ENCODE results near the gene MYO10.
"Not testable (repeated sequence)": the region's sequence is repeated elsewhere in the genome, so short reads cannot be mapped to it uniquely, and the experiment has no call there.

MYO10 gene

DNA sequence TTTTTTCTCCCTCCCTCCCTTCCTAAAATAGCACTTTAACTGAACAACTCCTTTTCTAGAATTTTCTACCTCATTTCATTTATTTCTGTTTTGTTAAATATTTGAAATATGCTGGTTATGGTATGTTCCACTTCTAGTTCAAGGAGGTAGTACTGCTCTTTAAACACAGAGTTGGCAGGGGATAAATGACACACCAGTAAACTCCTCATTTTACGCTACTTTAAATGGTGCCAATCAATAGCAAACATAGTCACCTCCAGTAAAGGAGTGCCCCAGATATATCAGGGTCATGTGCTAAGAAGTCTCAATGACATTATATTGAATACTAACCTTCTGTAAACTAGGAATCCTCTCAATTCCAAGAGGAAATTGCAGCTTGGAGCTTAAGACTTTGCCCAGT lies 56.9 kb downstream of the MYO10 start:
- Mint-ChIP-seq H3K4me1 (peaks cover 51% of the 10 kb centered on the region), H3K27me3 (ENCODE audit: low read depth, poor library complexity) (peaks cover 4% of the 10 kb centered on the region), H3K9me3 (peaks cover 21% of the 10 kb centered on the region), H3K27ac (peak overlapping the region; percentile 44), H3K4me3 (no peak overlapping the region), H3K36me3 (ENCODE audit: low read depth) (peaks cover 45% of the 10 kb centered on the region)
- DNase-seq = no peak
- TF ChIP-seq, protein P1, sequence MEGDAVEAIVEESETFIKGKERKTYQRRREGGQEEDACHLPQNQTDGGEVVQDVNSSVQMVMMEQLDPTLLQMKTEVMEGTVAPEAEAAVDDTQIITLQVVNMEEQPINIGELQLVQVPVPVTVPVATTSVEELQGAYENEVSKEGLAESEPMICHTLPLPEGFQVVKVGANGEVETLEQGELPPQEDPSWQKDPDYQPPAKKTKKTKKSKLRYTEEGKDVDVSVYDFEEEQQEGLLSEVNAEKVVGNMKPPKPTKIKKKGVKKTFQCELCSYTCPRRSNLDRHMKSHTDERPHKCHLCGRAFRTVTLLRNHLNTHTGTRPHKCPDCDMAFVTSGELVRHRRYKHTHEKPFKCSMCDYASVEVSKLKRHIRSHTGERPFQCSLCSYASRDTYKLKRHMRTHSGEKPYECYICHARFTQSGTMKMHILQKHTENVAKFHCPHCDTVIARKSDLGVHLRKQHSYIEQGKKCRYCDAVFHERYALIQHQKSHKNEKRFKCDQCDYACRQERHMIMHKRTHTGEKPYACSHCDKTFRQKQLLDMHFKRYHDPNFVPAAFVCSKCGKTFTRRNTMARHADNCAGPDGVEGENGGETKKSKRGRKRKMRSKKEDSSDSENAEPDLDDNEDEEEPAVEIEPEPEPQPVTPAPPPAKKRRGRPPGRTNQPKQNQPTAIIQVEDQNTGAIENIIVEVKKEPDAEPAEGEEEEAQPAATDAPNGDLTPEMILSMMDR (IDR thresholded peaks at IDR 0.05) = no peak

DNA sequence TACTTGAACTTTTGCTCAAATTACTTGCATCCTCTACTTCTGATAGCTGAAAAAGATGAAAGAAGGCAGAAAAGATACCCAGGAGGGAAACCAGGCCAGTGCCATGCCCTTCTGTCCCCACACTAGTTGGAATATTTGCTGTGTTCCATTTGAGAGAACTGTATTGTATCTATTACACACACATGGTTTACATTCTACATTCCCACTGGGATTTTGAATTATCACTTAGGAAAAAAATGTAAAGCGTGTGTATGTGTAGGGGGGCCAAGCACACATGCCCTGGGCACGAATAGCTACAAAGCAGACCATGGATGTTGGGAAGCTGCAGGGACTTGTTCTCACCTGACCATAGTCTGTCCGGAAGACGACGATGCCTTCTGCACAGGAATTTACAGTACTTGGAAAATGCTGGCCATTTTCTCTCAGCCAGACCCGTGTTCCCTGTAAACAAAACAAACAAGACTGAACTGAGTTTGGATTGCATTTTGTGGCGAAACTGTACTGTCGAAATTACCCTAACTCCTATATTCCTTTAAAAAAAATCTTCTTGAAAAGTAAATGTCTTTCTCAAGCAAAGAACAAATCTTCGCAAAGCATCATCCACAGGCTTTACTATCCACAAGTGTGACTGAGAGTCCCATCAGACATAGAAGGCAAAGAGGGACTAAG lies 58.7 kb downstream of the MYO10 start:
- peaks cover 10% of the 10 kb centered on the region for H3K27me3 Mint-ChIP-seq (ENCODE audit: low read depth, poor library complexity)
- TF ChIP-seq, protein P1 (IDR thresholded peaks at IDR 0.05) = no peak
- H3K36me3 Mint-ChIP-seq (ENCODE audit: low read depth) = peaks cover 55% of the 10 kb centered on the region
- H3K4me3 Mint-ChIP-seq = no peak overlapping the region
- peaks cover 38% of the 10 kb centered on the region for H3K4me1 Mint-ChIP-seq
- no peak for DNase-seq
- H3K9me3 Mint-ChIP-seq = peaks cover 39% of the 10 kb centered on the region
- no peak overlapping the region for H3K27ac Mint-ChIP-seq

DNA sequence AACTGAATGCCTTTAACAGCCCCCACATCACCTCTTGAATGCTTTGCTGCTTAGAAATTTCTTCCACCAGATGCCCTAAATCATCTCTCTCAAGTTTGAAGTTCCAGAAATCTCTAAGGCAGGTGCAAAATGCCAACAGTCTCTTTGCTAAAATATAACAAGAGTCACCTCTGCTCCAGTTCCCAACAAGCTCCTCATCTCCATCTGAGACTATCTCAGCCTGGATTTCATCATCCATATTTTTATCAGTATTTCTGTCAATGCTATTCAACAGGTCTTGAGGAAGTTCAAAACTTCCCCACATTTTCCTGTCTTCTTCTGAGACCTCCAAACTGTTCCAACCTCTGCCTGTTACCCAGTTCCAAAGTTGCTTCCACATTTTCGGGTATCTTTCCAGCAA lies 61.7 kb downstream of the MYO10 start:
- H3K27ac Mint-ChIP-seq; H3K27me3 Mint-ChIP-seq (ENCODE audit: low read depth, poor library complexity); H3K4me3 Mint-ChIP-seq; DNase-seq: not testable (repeated sequence)
- H3K4me1 Mint-ChIP-seq = peaks cover 21% of the 10 kb centered on the region
- peaks cover 80% of the 10 kb centered on the region for H3K36me3 Mint-ChIP-seq (ENCODE audit: low read depth)
- peaks cover 53% of the 10 kb centered on the region for H3K9me3 Mint-ChIP-seq

DNA sequence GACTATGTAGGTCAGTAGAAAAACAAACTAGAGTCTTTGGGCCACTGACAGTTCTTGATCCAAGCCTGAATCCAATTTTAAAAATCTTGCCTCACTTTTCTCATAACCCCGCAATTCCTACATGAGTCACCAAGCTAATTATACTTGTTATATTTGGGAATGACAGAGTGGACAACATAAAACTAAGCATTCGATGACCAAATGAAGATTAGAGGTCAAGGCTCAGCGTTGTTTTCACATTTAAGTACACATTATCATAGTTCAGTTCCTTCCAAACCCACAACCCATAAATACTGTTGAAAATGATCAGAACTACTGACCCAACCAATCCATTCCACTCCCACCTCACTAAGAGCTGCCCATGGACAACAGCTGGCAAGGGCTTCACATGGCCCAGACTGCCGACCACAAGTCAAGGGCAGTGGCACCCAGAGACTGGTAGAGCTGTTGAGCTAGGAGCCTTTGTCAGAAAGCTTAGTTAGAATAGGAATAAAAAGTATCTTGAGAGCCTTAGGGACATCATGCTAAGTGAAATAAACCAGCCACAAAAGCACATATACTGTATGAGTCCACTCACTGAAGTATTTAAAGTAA lies 64.2 kb downstream of the MYO10 start:
- H3K36me3 Mint-ChIP-seq (ENCODE audit: low read depth) = peaks cover 74% of the 10 kb centered on the region
- no peak overlapping the region for H3K4me3 Mint-ChIP-seq
- H3K4me1 Mint-ChIP-seq = peaks cover 35% of the 10 kb centered on the region
- no peak overlapping the region for H3K27ac Mint-ChIP-seq
- peaks cover 10% of the 10 kb centered on the region for H3K27me3 Mint-ChIP-seq (ENCODE audit: low read depth, poor library complexity)
- DNase-seq = no peak
- H3K9me3 Mint-ChIP-seq = peaks cover 51% of the 10 kb centered on the region
- TF ChIP-seq, protein P1 (IDR thresholded peaks at IDR 0.05) = no peak

DNA sequence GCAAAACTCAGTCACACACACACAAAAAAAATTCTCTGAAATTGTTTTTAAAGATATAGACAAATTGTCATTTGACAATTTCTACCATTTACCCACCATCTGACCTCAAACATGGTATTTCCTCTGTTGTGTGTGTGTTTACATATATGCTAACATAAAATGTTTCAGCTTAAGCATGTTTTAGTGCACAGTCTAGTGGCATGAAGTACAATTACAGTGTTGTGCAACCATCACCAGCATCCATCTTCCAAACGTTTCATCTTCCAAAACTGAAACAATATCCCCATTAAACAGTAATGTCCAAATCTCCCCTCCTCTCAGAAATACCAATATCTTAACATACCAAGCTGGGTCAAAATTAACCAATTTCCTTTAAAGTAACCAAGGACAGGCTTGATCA lies 65.2 kb downstream of the MYO10 start:
- no peak for DNase-seq
- Mint-ChIP-seq H3K36me3 (ENCODE audit: low read depth) (peaks cover 65% of the 10 kb centered on the region), H3K4me1 (peaks cover 43% of the 10 kb centered on the region), H3K27ac (no peak overlapping the region), H3K27me3 (ENCODE audit: low read depth, poor library complexity) (peaks cover 10% of the 10 kb centered on the region), H3K4me3 (no peak overlapping the region), H3K9me3 (peaks cover 49% of the 10 kb centered on the region)
- TF ChIP-seq, protein P1 (IDR thresholded peaks at IDR 0.05) = no peak

DNA sequence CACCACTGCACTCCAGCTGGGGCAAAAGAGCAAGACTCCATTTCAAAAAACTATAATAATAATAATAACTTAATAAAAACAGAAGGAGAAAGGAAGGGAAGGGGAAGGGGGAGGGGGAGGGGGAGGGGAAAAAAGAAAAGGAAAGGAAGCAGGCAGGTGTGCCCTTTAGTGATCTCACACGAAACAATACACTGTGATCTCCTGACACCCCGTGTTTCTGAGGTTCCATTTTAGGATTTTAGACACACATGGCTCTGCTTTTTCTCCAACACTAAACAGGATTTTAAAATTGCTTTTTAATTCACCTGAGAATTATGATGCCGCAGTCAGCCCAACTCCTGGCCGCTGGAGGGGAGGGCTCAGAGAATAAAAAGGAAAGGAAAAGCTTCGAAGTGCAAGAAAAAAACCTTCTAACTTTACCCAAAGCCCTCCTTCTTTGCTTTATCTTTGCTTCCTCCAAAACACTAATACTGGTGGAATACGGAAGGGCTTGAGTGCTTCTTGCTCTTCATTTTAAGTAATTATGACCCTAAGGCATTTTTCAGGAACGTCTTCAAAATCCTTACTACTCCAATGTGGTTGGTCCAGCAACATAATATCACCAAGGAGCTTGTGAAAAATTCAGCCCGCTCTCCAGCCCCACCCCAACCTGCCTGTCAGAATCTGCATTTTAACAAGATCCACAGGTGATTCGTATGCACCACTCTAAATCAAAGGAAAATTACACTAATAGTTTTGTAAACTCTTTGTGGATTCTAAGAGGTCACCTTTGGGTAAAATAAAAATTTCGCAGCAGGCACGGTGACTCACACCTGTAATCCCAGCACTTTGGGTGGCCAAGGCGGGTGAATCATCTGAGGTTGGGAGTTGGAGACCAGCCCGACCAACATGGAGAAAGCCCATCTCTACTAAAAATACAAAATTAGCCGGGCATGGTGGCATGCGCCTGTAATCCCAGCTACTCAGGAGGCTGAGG lies 66.0 kb downstream of the MYO10 start:
- DNase-seq = no peak
- Mint-ChIP-seq H3K4me1 (peaks cover 50% of the 10 kb centered on the region), H3K36me3 (ENCODE audit: low read depth) (peaks cover 57% of the 10 kb centered on the region), H3K27me3 (ENCODE audit: low read depth, poor library complexity) (peaks cover 10% of the 10 kb centered on the region), H3K4me3 (no peak overlapping the region), H3K9me3 (peaks cover 41% of the 10 kb centered on the region), H3K27ac (peak overlapping the region; percentile 19)
- TF ChIP-seq, protein P1 (IDR thresholded peaks at IDR 0.05) = no peak
